ENCODE data around the gene EIF2AK3. TPM values are rescaled to one million over a fixed set of nuclear protein-coding genes. Genes with fewer than 3 reads are reported as not detected.

EIF2AK3 gene
- total RNA-seq = 24.1 and 25.6 TPM in 2 replicates

GRCh38 chr2:88627055-88627855, at the start of gene EIF2AK3:
EIF2AK3 (minus strand) TSS chr2:88627464; CDS start chr2:88627274, 190 bp downstream.

Other genes with a start within 250 kb of the EIF2AK3 start
- not detected in 2 replicates for gene FOXI3, start 174.8 kb downstream of the EIF2AK3 start, total RNA-seq
- gene RPIA, start 64.2 kb upstream of the EIF2AK3 start, total RNA-seq = 5.5 and 5.8 TPM in 2 replicates

All from articular chondrocyte of knee joint (primary cell).